ENCODE results near the gene TCEANC2. TPM values are rescaled to one million over a fixed set of nuclear protein-coding genes. Genes with fewer than 3 reads are reported as not detected.
"Not testable (repeated sequence)": the region's sequence is repeated elsewhere in the genome, so short reads cannot be mapped to it uniquely, and the experiment has no call there.

TCEANC2 gene
- total RNA-seq, 2 donors from 2014 or later, result 2.0 to 7.8 TPM

- Histone ChIP-seq H3K27ac (no peak overlapping the region), H3K27me3 (replicated peaks; ENCODE audit: insufficient read depth) (no peaks in the 10 kb centered on the region), H3K4me3 (no peak overlapping the region), H3K36me3 (peaks cover 3% of the 10 kb centered on the region), H3K9me3 (no peaks in the 10 kb centered on the region), H3K4me1 (ENCODE audit: control insufficient read depth in 1 of 2, low read depth in 2 of 2) (no peaks in the 10 kb centered on the region)
- no peak for DNase-seq (ENCODE audit: low spot score)
- no peak for ATAC-seq (ENCODE audit: insufficient number of reproducible peaks, low FRiP score, low read depth)
- TF ChIP-seq CTCF (IDR thresholded peaks at IDR 0.05), result no peak
Observed at GRCh38 chr1:54091666-54092065, 38.3 kb downstream of the TCEANC2 start.

GRCh38 chr1:54094001-54094729 is 40.8 kb downstream of the TCEANC2 start:
- H3K27ac ChIP-seq, result no peak overlapping the region
- no peaks in the 10 kb centered on the region for H3K9me3 ChIP-seq
- DNase-seq (ENCODE audit: low spot score) (no peak), ATAC-seq (ENCODE audit: insufficient number of reproducible peaks, low FRiP score, low read depth) (no peak)
- H3K4me3 ChIP-seq, result no peak overlapping the region
- no peaks in the 10 kb centered on the region for H3K4me1 ChIP-seq (ENCODE audit: control insufficient read depth in 1 of 2, low read depth in 2 of 2)
- H3K27me3 ChIP-seq (replicated peaks; ENCODE audit: insufficient read depth), result no peaks in the 10 kb centered on the region
- peaks cover 3% of the 10 kb centered on the region for H3K36me3 ChIP-seq
- no peak for TF ChIP-seq CTCF (IDR thresholded peaks at IDR 0.05)

GRCh38 chr1:54094730-54095105 is 41.3 kb downstream of the TCEANC2 start:
- not testable (repeated sequence) for H3K4me3 ChIP-seq; ATAC-seq (ENCODE audit: insufficient number of reproducible peaks, low FRiP score, low read depth); H3K36me3 ChIP-seq; H3K9me3 ChIP-seq; DNase-seq (ENCODE audit: low spot score); H3K27me3 ChIP-seq (replicated peaks; ENCODE audit: insufficient read depth); H3K4me1 ChIP-seq (ENCODE audit: control insufficient read depth in 1 of 2, low read depth in 2 of 2); H3K27ac ChIP-seq

GRCh38 chr1:54095546-54096226 is 42.3 kb downstream of the TCEANC2 start:
- no peak for DNase-seq (ENCODE audit: low spot score)
- no peak for TF ChIP-seq CTCF (IDR thresholded peaks at IDR 0.05)
- no peak overlapping the region for H3K27ac ChIP-seq
- no peak overlapping the region for H3K4me3 ChIP-seq
- no peaks in the 10 kb centered on the region for H3K9me3 ChIP-seq
- H3K36me3 ChIP-seq, result no peaks in the 10 kb centered on the region
- H3K4me1 ChIP-seq (ENCODE audit: control insufficient read depth in 1 of 2, low read depth in 2 of 2), result no peaks in the 10 kb centered on the region
- ATAC-seq (ENCODE audit: insufficient number of reproducible peaks, low FRiP score, low read depth), result no peak
- no peaks in the 10 kb centered on the region for H3K27me3 ChIP-seq (replicated peaks; ENCODE audit: insufficient read depth)

- no peak for TF ChIP-seq CTCF (IDR thresholded peaks at IDR 0.05)
Observed at GRCh38 chr1:54096227-54096876, 42.9 kb downstream of the TCEANC2 start.

More at GRCh38 chr1:54096227-54096876, 42.9 kb downstream of the TCEANC2 start:
- DNase-seq (ENCODE audit: low spot score), result no peak
- Histone ChIP-seq H3K4me3 (no peak overlapping the region), H3K36me3 (no peaks in the 10 kb centered on the region), H3K27me3 (replicated peaks; ENCODE audit: insufficient read depth) (no peaks in the 10 kb centered on the region), H3K9me3 (no peaks in the 10 kb centered on the region), H3K4me1 (ENCODE audit: control insufficient read depth in 1 of 2, low read depth in 2 of 2) (no peaks in the 10 kb centered on the region), H3K27ac (no peak overlapping the region)
- ATAC-seq (ENCODE audit: insufficient number of reproducible peaks, low FRiP score, low read depth), result no peak
